GM21447 (cell line): ENCODE results near the gene KDR.

ENCODE experiments used
- ATAC-seq: cut with Tn5 transposase; IDR thresholded peaks from one replicate; pipeline ENCODE4 v1.9.1; 2021; ENCODE audit not compliant: unreplicated experiment

Gene KDR

GRCh38 chr4:55125087-55125721, at the start of gene KDR:
TSS of gene KDR (minus strand) at chr4:55125595. CDS start at chr4:55125293, 302 bp downstream.
- ATAC-seq = no peak

DNA sequence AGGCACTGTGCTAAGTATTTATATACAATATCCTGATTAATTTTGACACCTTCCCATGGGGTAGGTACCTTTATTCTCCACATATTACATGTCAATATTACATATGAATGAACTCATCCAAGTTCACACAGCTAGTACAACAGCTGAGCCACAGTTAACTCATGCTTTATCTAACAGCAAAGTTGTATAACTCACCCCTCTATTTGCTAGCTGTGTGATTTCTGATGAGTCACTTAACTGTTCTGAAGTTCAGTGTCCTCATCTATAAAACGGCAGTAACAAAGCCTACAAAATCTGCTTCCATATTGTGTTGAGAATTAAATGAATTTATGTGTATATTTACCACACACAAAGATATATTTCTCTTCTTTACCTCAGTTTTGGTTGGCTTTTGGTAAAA, 48.2 kb upstream of the KDR start:
- no peak for ATAC-seq

DNA sequence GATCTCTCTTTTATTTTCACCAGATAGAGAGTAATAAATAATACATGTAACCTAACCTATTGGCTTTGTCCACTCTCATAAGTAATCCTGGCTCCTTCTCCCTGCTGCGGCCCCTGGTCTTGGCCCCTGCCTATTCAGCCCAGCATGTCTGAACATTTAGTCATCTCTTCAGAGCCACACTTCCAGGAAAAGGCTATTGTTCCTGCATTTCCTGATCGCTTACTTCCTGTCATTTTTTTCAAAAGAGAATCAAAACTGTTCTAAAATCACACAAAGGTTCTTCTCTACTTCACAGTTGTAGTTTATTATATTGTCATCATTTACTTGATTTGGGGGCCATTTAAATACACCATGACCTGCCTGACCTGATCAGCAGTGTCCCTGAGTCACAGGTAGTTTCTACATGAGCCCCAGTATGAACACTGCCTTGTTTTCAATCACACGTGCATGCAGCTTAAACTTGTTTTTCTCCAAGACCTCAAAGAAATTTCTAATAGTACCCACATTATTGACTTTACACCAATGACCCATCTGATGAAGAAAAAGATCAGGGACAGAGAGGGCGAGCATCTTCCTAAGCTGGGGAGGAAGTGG, 47.4 kb upstream of the KDR start:
- no peak for ATAC-seq

- ATAC-seq = no peak
Observed at GRCh38 chr4:55170462-55170861, 45.1 kb upstream of the KDR start.

- ATAC-seq = no peak
Observed at GRCh38 chr4:55169352-55169961, 44.1 kb upstream of the KDR start.

GRCh38 chr4:55162396-55162795, 37.0 kb upstream of the KDR start:
- ATAC-seq = no peak

DNA sequence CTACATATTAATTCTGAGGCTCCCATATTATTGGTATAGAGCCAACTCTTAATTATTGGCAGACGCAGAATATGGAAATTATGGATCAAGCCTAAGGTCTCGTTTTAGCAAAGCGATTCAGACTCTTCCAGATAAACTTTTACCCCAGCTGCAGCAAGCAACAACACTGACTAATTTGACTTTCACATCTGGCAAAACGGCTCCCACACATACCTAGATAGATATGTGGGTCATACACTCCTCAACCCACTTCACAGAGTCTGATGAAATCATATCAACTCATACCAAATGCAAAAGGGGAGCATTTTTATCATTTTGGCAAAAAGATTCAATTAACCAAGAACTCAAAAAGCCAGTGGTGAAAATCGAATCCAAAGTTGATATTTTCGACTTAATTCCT, 36.3 kb upstream of the KDR start:
- no peak for ATAC-seq

DNA sequence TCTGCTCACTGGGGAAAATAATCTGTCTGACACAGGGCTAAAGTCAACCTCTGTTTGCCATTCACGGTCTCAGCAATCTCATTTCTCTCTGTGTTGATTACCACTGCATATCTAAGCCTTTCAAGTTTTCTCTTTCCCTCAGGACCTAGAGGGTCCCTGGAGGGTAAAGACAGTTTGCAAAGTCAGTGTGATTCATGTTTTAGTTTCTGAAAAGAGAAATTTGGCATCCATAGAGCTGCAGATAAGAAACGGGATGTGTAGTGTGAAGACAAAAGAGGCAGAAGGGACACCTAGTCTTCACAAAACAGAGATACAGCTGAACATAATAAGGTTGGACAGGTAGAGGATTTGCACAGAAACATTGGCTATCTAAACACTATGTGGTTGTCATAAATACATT, 34.5 kb upstream of the KDR start:
- no peak for ATAC-seq

DNA sequence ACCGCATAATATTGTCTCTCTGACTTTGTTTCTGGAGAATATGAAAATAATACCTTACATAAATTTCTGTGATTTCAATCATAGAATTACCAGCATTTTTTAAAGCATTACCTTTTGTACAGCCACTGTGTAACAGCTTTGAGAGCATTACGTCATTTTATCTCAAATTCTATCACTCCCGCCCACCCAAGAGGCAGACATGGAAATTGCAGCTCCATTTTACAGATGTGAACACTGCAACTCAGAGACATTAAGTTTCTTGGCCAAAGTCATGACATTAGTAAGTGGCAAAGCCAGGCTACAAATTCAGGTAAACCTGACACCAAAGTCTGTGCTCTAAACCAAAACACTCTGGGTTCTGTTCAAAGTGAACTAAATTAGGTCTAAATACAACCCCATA, 33.6 kb upstream of the KDR start:
- no peak for ATAC-seq

GRCh38 chr4:55157559-55158277, 32.3 kb upstream of the KDR start:
- ATAC-seq = no peak

DNA sequence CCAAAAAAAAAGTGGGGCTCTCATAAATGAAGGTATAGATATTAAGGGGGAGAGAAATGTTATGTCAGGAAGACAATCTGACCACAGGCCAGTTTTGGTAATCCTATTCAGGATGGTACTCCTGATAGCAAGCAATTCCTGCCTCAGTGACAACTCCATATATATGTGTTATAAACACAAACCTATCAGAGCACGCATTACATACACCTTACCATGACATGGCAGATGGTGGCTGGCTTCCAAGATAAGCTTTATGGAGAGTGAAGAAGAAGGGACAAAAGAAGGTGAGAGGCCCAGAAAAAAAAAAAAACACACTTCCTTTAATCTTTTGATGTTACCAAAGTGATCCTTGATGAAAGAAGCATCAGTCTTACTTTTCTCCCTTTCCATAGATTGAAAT, 29.5 kb upstream of the KDR start:
- ATAC-seq = no peak

- ATAC-seq = no peak
Observed at GRCh38 chr4:55154290-55154880, 29.0 kb upstream of the KDR start.

- ATAC-seq = no peak
Observed at GRCh38 chr4:55143858-55144257, 18.5 kb upstream of the KDR start.

GRCh38 chr4:55138367-55138766, 13.0 kb upstream of the KDR start:
- ATAC-seq = no peak

- no peak for ATAC-seq
Observed at GRCh38 chr4:55136634-55137033, 11.2 kb upstream of the KDR start.

DNA sequence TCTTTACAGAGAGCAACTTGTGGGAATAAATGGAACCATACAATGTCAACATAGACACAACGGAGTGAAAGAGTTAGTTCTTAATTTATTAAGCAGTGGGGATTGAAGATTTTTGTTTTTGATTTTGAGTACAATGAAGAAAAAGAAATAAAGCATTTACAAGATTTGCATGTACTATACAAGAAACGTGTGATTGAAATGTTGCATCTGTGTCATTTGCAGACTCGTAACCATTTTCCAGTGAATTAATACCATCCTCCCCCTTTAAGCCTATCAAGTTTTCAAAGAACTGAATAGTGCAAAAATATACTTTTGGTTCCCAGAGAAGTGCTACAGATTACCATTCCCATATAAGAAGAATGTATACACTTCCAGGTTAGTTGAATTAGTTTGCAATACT, 8.6 kb upstream of the KDR start:
- ATAC-seq = no peak

GRCh38 chr4:55132775-55133174, 7.4 kb upstream of the KDR start:
- no peak for ATAC-seq

GRCh38 chr4:55127521-55127920, 2.1 kb upstream of the KDR start:
- no peak for ATAC-seq

DNA sequence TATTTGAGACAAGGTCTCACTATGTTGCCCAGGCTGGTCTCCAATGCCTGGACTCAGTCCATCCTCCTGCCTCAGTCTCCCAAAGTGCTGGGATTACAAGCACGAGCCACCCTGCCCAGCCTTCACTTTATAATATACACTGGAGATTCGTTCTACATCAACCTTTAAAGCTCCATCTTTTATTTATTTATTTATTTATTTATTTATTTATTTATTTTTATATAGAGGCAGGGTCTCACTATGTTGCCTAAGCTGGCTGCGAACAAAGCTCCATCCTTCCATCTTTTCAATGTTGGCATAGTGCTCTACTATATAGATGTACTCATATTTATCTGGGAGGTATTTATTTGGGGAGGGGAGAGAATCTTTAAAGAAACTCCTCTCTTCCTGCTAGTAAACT, 1.7 kb upstream of the KDR start:
- no peak for ATAC-seq

GRCh38 chr4:55125763-55126541, 557 bp upstream of the KDR start:
- no peak for ATAC-seq
